ENCODE results near the gene FMNL2.

Gene FMNL2

GRCh38 chr2:152349416-152349815 lies 14.4 kb downstream of the FMNL2 start:
- TF ChIP-seq CTCF (IDR thresholded peaks at IDR 0.05; ENCODE audit: low read depth, low read length, missing control alignments): no peak
- Histone ChIP-seq H3K27ac (no peak overlapping the region), H3K4me3 (ENCODE audit: low read depth, low read length) (no peak overlapping the region), H3K27me3 (replicated peaks) (no peaks in the 10 kb centered on the region), H3K36me3 (replicated peaks) (no peaks in the 10 kb centered on the region)
- no peak for DNase-seq
- in situ Hi-C loops (cut with HindIII; ENCODE audit: low pct_ligation_motif_present, low sequenced_read_pairs): no loop called here

- in situ Hi-C loops (cut with HindIII; ENCODE audit: low pct_ligation_motif_present, low sequenced_read_pairs): no loop called here
- TF ChIP-seq CTCF (IDR thresholded peaks at IDR 0.05; ENCODE audit: low read depth, low read length, missing control alignments): no peak
- no peak overlapping the region for H3K4me3 ChIP-seq (ENCODE audit: low read depth, low read length)
- no peak for DNase-seq
- no peaks in the 10 kb centered on the region for H3K36me3 ChIP-seq (replicated peaks)
- H3K27ac ChIP-seq: no peak overlapping the region
- no peaks in the 10 kb centered on the region for H3K27me3 ChIP-seq (replicated peaks)
Observed at GRCh38 chr2:152350155-152350679, 15.2 kb downstream of the FMNL2 start.

GRCh38 chr2:152352616-152353015 lies 17.6 kb downstream of the FMNL2 start:
- in situ Hi-C loops (cut with HindIII; ENCODE audit: low pct_ligation_motif_present, low sequenced_read_pairs): no loop called here
- no peak overlapping the region for H3K27ac ChIP-seq
- DNase-seq: no peak
- H3K36me3 ChIP-seq (replicated peaks): no peaks in the 10 kb centered on the region
- no peaks in the 10 kb centered on the region for H3K27me3 ChIP-seq (replicated peaks)
- no peak for TF ChIP-seq CTCF (IDR thresholded peaks at IDR 0.05; ENCODE audit: low read depth, low read length, missing control alignments)
- H3K4me3 ChIP-seq (ENCODE audit: low read depth, low read length): no peak overlapping the region

GRCh38 chr2:152353364-152353763 lies 18.4 kb downstream of the FMNL2 start:
- in situ Hi-C loops (cut with HindIII; ENCODE audit: low pct_ligation_motif_present, low sequenced_read_pairs): no loop called here
- no peak overlapping the region for H3K4me3 ChIP-seq (ENCODE audit: low read depth, low read length)
- H3K27me3 ChIP-seq (replicated peaks): no peaks in the 10 kb centered on the region
- no peaks in the 10 kb centered on the region for H3K36me3 ChIP-seq (replicated peaks)
- DNase-seq: no peak
- no peak overlapping the region for H3K27ac ChIP-seq
- no peak for TF ChIP-seq CTCF (IDR thresholded peaks at IDR 0.05; ENCODE audit: low read depth, low read length, missing control alignments)

GRCh38 chr2:152354069-152354755 lies 19.2 kb downstream of the FMNL2 start:
- Histone ChIP-seq H3K4me3 (ENCODE audit: low read depth, low read length) (no peak overlapping the region), H3K36me3 (replicated peaks) (no peaks in the 10 kb centered on the region), H3K27me3 (replicated peaks) (no peaks in the 10 kb centered on the region), H3K27ac (no peak overlapping the region)
- in situ Hi-C loops (cut with HindIII; ENCODE audit: low pct_ligation_motif_present, low sequenced_read_pairs): no loop called here
- peak; percentile 22 for DNase-seq
- TF ChIP-seq CTCF (IDR thresholded peaks at IDR 0.05; ENCODE audit: low read depth, low read length, missing control alignments): no peak

- no peaks in the 10 kb centered on the region for H3K27me3 ChIP-seq (replicated peaks)
- H3K4me3 ChIP-seq (ENCODE audit: low read depth, low read length): no peak overlapping the region
- no peaks in the 10 kb centered on the region for H3K36me3 ChIP-seq (replicated peaks)
- no peak for TF ChIP-seq CTCF (IDR thresholded peaks at IDR 0.05; ENCODE audit: low read depth, low read length, missing control alignments)
- no peak for DNase-seq
- H3K27ac ChIP-seq: no peak overlapping the region
- in situ Hi-C loops (cut with HindIII; ENCODE audit: low pct_ligation_motif_present, low sequenced_read_pairs): no loop called here
Observed at GRCh38 chr2:152354909-152355308, 19.9 kb downstream of the FMNL2 start.

Data from brain microvascular endothelial cell (primary cell).